ENCODE data around the gene OR2T5.
"Not testable (repeated sequence)": the region's sequence is repeated elsewhere in the genome, so short reads cannot be mapped to it uniquely, and the experiment has no call there.

The OR2T5 gene

GRCh38 chr1:248488289-248488688, at the start of gene OR2T5:
Gene OR2T5, plus strand, starts transcription at chr1:248488589. Its CDS starts 0 bp downstream, at chr1:248488589.
- not testable (repeated sequence) for TF ChIP-seq GATA2, GATA3 (IDR thresholded peaks at IDR 0.05; ENCODE audit: low read depth, low read length)

- TF ChIP-seq GATA3, GATA2 (IDR thresholded peaks at IDR 0.05; ENCODE audit: low read depth, low read length): not testable (repeated sequence)
Measured at GRCh38 chr1:248445399-248445798, 43.0 kb upstream of the OR2T5 start, which contains the start of gene OR2T2. Gene OR2T2, plus strand, starts transcription at chr1:248445637. Its CDS starts 7,161 bp downstream, at chr1:248452798.

- TF ChIP-seq GATA2 (IDR thresholded peaks at IDR 0.05; ENCODE audit: low read depth, low read length) (no peak), GATA3 (IDR thresholded peaks at IDR 0.05; ENCODE audit: low read depth, low read length) (no peak)
Measured at GRCh38 chr1:248471154-248471553, 17.2 kb upstream of the OR2T5 start.

- not testable (repeated sequence) for TF ChIP-seq GATA2, GATA3 (IDR thresholded peaks at IDR 0.05; ENCODE audit: low read depth, low read length)
Measured at GRCh38 chr1:248473051-248473450, 15.3 kb upstream of the OR2T5 start, which contains the start of gene OR2T3. Gene OR2T3, plus strand, starts transcription at chr1:248473351. Its CDS starts 0 bp downstream, at chr1:248473351.

- TF ChIP-seq GATA2, GATA3 (IDR thresholded peaks at IDR 0.05; ENCODE audit: low read depth, low read length): not testable (repeated sequence)
Measured at GRCh38 chr1:248507773-248508172, 19.4 kb downstream of the OR2T5 start, which contains the start of gene OR2G6. Gene OR2G6, plus strand, starts transcription at chr1:248508073. Its CDS starts 13,574 bp downstream, at chr1:248521647.

- TF ChIP-seq GATA3 (IDR thresholded peaks at IDR 0.05; ENCODE audit: low read depth, low read length) (no peak), GATA2 (IDR thresholded peaks at IDR 0.05; ENCODE audit: low read depth, low read length) (no peak)
Measured at GRCh38 chr1:248521856-248522255, 33.5 kb downstream of the OR2T5 start.
